ENCODE measurements around the gene AFAP1L1.
A peak's percentile ranks its signal among the peaks of the same experiment; 100 is the strongest.
"Not testable (repeated sequence)": the region's sequence is repeated elsewhere in the genome, so short reads cannot be mapped to it uniquely, and the experiment has no call there.

AFAP1L1 gene

DNA sequence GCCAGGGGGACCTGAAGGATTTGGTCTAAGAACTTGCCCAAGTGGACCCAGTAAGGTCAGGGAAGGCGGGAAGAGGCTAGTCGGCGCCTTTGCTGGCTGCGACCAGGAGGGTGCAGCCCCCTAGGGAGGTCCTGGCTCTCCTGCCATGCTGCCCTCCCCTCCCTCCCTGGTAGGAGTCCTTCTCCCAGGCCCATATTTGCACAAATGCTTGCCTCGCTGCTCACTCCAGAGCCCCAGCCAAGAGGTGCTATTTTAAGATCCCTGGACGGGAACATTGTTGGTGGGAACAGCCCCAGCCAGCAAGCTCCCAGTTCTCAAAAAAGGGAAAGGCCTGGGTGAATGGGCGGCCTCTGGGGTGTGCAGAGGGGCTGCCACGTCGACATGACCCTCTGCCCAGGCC lies 111.7 kb downstream of the AFAP1L1 start:
- TF ChIP-seq, protein P1, sequence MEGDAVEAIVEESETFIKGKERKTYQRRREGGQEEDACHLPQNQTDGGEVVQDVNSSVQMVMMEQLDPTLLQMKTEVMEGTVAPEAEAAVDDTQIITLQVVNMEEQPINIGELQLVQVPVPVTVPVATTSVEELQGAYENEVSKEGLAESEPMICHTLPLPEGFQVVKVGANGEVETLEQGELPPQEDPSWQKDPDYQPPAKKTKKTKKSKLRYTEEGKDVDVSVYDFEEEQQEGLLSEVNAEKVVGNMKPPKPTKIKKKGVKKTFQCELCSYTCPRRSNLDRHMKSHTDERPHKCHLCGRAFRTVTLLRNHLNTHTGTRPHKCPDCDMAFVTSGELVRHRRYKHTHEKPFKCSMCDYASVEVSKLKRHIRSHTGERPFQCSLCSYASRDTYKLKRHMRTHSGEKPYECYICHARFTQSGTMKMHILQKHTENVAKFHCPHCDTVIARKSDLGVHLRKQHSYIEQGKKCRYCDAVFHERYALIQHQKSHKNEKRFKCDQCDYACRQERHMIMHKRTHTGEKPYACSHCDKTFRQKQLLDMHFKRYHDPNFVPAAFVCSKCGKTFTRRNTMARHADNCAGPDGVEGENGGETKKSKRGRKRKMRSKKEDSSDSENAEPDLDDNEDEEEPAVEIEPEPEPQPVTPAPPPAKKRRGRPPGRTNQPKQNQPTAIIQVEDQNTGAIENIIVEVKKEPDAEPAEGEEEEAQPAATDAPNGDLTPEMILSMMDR (IDR thresholded peaks at IDR 0.05; ENCODE audit: low read depth, low read length), result no peak
- DNase-seq (ENCODE audit: extremely low read depth, low read depth), result no peak

DNA sequence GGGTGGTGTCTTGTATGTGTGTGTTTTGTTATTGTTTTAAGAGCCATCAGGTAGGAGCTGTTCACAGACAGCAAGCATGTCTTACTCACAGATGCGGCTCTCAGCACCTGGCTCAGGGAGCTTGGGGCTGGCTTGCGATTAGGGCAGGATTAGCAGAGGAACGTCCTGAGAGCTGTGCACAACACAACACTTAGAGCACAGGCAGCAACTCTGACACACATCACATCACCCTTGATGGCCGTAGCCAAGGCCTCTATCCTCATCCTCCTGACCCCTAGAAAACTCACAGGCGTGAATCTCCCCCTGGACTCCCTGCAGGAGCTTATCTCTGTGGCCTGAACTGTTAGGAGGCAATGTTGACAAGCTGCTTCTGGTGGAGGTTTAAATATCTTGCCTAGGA lies 114.5 kb downstream of the AFAP1L1 start:
- DNase-seq (ENCODE audit: extremely low read depth, low read depth), result no peak
- TF ChIP-seq, protein P1 (IDR thresholded peaks at IDR 0.05; ENCODE audit: low read depth, low read length), result no peak

GRCh38 chr5:149387081-149387631 lies 115.5 kb downstream of the AFAP1L1 start:
- TF ChIP-seq, protein P1 (IDR thresholded peaks at IDR 0.05; ENCODE audit: low read depth, low read length), result no peak
- peak; percentile 55 for DNase-seq (ENCODE audit: extremely low read depth, low read depth)

DNA sequence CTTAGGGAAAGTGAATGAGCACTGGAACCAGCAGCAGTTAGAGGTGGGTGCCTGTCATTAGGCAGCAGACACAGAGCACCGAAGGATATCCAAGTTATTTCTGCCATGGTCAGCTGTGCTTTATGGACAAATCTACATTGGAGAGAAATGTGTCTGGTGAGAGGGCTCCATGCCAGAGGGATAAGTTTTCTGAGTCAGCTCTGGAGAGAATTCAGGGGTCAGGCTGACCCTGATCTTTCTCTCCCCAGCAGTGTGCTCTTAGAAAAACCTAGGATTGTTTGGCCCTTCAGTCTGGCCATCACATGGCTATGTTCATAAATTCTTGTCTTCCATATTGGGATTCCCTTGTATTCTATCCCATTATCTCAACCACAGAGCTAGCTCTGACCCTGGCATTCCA lies 116.3 kb downstream of the AFAP1L1 start:
- TF ChIP-seq, protein P1 (IDR thresholded peaks at IDR 0.05; ENCODE audit: low read depth, low read length), result no peak
- no peak for DNase-seq (ENCODE audit: extremely low read depth, low read depth)

DNA sequence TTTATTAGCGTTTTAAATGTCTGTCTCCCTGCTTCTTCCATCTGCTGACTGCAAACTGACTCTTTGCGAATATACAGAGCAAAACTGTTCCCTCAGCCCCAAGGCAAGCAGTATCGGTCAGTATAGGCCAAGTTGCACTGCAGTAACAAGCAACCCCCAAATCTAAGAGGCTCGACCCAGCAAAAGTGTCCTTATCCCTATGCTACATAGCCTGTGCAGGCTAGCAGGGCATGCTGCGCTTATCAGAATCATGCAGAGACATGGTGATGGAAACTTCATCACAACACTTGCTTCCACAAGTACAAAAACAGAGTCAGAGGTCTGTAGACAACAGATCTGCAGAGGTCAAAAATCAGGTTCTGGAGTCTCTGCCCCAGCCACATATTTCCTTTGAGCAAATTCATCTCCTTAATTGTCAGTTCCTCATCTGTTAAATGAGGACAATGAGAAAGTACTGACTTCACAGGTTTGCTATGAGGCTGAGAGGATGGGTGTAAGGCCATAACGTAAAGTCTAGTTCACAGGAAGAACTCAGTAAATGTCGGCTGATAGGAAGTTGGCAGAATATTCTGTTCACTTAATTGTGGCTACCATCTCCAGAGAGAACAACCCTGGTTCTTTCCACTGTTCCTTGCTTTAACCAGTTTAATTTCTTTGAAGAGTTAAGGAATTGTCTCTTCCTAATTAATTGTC lies 117.0 kb downstream of the AFAP1L1 start:
- DNase-seq (ENCODE audit: extremely low read depth, low read depth), result no peak
- TF ChIP-seq, protein P1 (IDR thresholded peaks at IDR 0.05; ENCODE audit: low read depth, low read length), result no peak

DNA sequence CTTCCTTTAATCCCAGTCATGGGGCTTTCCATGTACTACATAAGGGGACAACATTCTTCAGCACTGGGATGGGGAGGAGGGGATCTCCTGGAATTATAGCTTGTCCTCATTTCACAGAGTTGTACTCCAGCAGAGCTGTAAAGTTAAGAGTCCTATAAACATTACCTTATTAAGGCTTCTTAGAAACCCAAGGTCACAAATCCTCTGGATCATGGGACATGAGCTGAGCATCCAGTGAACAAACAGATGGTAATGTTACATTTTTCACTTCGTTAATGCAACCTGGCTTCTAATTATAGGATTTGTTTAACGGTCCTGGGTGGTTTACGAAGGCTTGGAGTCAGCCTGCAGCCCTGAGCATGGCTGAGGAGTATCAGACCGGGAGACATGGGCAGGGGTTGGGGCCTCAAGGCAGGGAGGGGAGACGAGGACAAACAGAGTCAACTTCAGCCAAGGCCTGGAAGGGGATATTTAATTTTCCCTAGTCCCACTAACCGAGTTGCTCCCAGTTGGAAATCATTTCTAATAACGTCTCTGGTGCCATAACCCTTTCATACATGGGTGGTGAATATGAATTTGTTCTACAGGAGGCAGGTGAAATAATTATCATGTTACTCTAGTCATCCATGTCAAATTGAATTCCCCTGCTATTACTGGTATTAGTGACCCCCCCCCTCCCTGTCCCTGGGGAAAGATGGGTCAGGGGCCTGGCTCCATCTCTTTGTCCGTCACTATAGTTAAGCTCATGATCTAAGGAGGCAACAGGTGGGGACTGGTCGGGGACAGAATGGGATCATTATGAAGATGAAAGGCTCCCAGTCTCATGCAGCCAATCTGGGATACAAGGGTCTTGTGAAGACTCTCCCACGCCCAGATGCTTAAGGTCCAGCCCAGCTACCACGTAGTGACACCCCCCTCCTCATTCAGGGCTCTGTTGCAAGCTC lies 118.2 kb downstream of the AFAP1L1 start:
- DNase-seq (ENCODE audit: extremely low read depth, low read depth), result no peak
- TF ChIP-seq, protein P1 (IDR thresholded peaks at IDR 0.05; ENCODE audit: low read depth, low read length), result no peak

- DNase-seq (ENCODE audit: extremely low read depth, low read depth), result not testable (repeated sequence)
Observed at GRCh38 chr5:149391076-149391475, 119.4 kb downstream of the AFAP1L1 start.
